ENCODE results near the gene POU2F1.

The POU2F1 gene

GRCh38 chr1:167276969-167277368 lies 56.3 kb downstream of the POU2F1 start (continued):
- TF ChIP-seq, protein P1, sequence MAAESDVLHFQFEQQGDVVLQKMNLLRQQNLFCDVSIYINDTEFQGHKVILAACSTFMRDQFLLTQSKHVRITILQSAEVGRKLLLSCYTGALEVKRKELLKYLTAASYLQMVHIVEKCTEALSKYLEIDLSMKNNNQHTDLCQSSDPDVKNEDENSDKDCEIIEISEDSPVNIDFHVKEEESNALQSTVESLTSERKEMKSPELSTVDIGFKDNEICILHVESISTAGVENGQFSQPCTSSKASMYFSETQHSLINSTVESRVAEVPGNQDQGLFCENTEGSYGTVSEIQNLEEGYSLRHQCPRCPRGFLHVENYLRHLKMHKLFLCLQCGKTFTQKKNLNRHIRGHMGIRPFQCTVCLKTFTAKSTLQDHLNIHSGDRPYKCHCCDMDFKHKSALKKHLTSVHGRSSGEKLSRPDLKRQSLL (tag by site-specific recombination; IDR thresholded peaks at IDR 0.05): no peak
- TF ChIP-seq ZBTB8A (tag by site-specific recombination; IDR thresholded peaks at IDR 0.05) (no peak), ZNF391 (tag by site-specific recombination; IDR thresholded peaks at IDR 0.05; ENCODE audit: borderline replicate concordance, low read depth) (no peak), GFI1B (tag by site-specific recombination; IDR thresholded peaks at IDR 0.05) (no peak), ZFP3 (tag by site-specific recombination; IDR thresholded peaks at IDR 0.05; ENCODE audit: low read depth) (no peak), OVOL3 (tag by site-specific recombination; IDR thresholded peaks at IDR 0.05) (no peak), ZEB2 (tag by site-specific recombination; IDR thresholded peaks at IDR 0.05) (no peak)

- Histone ChIP-seq H3K27ac (ENCODE audit: extremely low read depth, low read depth, low read length) (no peak overlapping the region), H3K4me1 (ENCODE audit: control insufficient read depth, insufficient read depth, low read length) (peaks cover 11% of the 10 kb centered on the region), H3K4me3 (ENCODE audit: low read depth, low read length) (no peak overlapping the region), H3K36me3 (ENCODE audit: control insufficient read depth in 2 of 2, insufficient read depth in 1 of 2, low read length in 2 of 2) (no peaks in the 10 kb centered on the region), H3K9me3 (ENCODE audit: control insufficient read depth, insufficient read depth, low read depth, low read length) (no peaks in the 10 kb centered on the region)
- ChIA-PET CTCF (interaction anchor here (0.9 to 1.5 kb wide), 3 partner anchors 11 to 262 kb away, joined by 3 to 4 read pairs (median 4); no protein-coding TSS in a partner anchor), POLR2A (no interaction called here)
- TF ChIP-seq ZNF768 (tag by site-specific recombination; IDR thresholded peaks at IDR 0.05): no peak
- no peak for TF ChIP-seq ZNF600 (tag by site-specific recombination; IDR thresholded peaks at IDR 0.05)
- TF ChIP-seq ZNF777 (tag by site-specific recombination; IDR thresholded peaks at IDR 0.05; ENCODE audit: borderline replicate concordance): no peak
- TF ChIP-seq, protein P2, sequence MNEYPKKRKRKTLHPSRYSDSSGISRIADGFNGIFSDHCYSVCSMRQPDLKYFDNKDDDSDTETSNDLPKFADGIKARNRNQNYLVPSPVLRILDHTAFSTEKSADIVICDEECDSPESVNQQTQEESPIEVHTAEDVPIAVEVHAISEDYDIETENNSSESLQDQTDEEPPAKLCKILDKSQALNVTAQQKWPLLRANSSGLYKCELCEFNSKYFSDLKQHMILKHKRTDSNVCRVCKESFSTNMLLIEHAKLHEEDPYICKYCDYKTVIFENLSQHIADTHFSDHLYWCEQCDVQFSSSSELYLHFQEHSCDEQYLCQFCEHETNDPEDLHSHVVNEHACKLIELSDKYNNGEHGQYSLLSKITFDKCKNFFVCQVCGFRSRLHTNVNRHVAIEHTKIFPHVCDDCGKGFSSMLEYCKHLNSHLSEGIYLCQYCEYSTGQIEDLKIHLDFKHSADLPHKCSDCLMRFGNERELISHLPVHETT (tag by site-specific recombination; IDR thresholded peaks at IDR 0.05): no peak
- no peak for TF ChIP-seq SP3 (tag by site-specific recombination; IDR thresholded peaks at IDR 0.05)
- no peak for TF ChIP-seq MZF1 (tag by site-specific recombination; IDR thresholded peaks at IDR 0.05; ENCODE audit: borderline replicate concordance)
- no peak for TF ChIP-seq ZNF2 (tag by site-specific recombination; IDR thresholded peaks at IDR 0.05)
- no peak for TF ChIP-seq ZNF398 (tag by site-specific recombination; IDR thresholded peaks at IDR 0.05)
- TF ChIP-seq, protein P3, sequence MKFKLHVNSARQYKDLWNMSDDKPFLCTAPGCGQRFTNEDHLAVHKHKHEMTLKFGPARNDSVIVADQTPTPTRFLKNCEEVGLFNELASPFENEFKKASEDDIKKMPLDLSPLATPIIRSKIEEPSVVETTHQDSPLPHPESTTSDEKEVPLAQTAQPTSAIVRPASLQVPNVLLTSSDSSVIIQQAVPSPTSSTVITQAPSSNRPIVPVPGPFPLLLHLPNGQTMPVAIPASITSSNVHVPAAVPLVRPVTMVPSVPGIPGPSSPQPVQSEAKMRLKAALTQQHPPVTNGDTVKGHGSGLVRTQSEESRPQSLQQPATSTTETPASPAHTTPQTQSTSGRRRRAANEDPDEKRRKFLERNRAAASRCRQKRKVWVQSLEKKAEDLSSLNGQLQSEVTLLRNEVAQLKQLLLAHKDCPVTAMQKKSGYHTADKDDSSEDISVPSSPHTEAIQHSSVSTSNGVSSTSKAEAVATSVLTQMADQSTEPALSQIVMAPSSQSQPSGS (tag by site-specific recombination; IDR thresholded peaks at IDR 0.05; ENCODE audit: low read depth): no peak
- TF ChIP-seq YY2 (tag by site-specific recombination; IDR thresholded peaks at IDR 0.05): no peak
- no peak for TF ChIP-seq ZNF645 (tag by site-specific recombination; IDR thresholded peaks at IDR 0.05)
- TF ChIP-seq ZNF138 (tag by site-specific recombination; IDR thresholded peaks at IDR 0.05; ENCODE audit: borderline replicate concordance): no peak
- TF ChIP-seq, protein P4, sequence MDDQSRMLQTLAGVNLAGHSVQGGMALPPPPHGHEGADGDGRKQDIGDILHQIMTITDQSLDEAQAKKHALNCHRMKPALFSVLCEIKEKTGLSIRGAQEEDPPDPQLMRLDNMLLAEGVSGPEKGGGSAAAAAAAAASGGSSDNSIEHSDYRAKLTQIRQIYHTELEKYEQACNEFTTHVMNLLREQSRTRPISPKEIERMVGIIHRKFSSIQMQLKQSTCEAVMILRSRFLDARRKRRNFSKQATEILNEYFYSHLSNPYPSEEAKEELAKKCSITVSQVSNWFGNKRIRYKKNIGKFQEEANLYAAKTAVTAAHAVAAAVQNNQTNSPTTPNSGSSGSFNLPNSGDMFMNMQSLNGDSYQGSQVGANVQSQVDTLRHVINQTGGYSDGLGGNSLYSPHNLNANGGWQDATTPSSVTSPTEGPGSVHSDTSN (CRISPR knock-in tag; IDR thresholded peaks at IDR 0.05): no peak
- TF ChIP-seq TSHZ1 (tag by site-specific recombination; IDR thresholded peaks at IDR 0.05; ENCODE audit: borderline replicate concordance): no peak
- no peak for TF ChIP-seq ZNF292 (tag by site-specific recombination; IDR thresholded peaks at IDR 0.05; ENCODE audit: borderline replicate concordance, low read depth)
- TF ChIP-seq ZNF549 (tag by site-specific recombination; IDR thresholded peaks at IDR 0.05): no peak
- TF ChIP-seq SCRT2 (tag by site-specific recombination; IDR thresholded peaks at IDR 0.05): no peak
Observed at GRCh38 chr1:167278497-167278896, 57.8 kb downstream of the POU2F1 start.

Measured in HEK293 (cell line).